ENCODE data around the gene SENP5.

GRCh38 chr3:196965804-196966173 lies 98.1 kb downstream of the SENP5 start:
- TF ChIP-seq EZH2phosphoT487 (IDR thresholded peaks at IDR 0.05; ENCODE audit: low read length) (no peak), CTCF (IDR thresholded peaks at IDR 0.05; ENCODE audit: low read length) (no peak), EZH2 (optimal IDR thresholded peaks at IDR 0.05; ENCODE audit: low read depth, low read length) (no peak)

Measured in MM.1S (cell line).